ENCODE measurements around the gene B4GALNT2. TPM values are rescaled to one million over a fixed set of nuclear protein-coding genes. Genes with fewer than 3 reads are reported as not detected.

Gene B4GALNT2
- total RNA-seq, 1 donor: 0.45 TPM

DNA sequence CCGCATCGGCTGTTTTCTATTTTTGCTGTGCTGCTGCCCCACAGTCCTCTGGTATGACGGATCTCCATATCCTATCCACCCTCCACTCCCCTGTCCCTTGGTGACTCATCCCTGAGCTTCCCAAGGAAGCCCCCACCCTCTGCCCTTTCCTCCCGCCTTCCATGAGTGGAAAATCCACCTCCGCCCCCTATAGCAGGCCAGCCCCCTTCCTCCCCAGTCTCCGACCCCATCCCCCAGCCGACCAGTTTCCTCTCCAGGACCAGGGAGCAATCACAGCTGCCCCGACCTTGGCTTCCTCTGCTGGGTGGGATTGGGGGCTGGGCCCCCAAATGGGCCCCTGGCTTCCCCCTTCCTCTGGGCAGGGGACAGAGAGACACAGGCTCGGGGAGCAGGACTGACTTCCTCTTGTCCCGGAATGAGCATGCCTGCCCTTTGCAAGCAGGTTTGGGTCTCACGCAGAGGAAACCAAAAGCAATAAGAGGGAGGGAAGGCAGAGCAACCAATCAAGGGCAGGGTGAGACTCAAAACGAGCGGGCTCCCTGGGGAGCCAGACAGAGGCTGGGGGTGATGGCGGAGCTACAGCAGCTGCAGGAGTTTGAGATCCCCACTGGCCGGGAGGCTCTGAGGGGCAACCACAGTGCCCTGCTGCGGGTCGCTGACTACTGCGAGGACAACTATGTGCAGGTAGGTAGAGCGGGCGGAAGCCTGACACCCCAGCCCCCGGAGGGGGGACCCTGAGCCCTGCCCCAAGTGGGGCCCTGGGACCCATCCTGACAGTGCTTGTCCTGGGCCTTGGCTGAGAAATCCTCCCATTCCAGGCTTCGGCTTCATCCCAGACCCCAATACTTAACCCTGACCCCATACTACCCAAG, 77.8 kb downstream of the B4GALNT2 start, which contains the start of the genes ABI3 and GNGT2:
ABI3 (plus strand) TSS at position 550 of the 872 bp plus-strand sequence; CDS start at position 568, 18 bp downstream.
GNGT2 (minus strand) TSS at position 417 of the 872 bp plus-strand sequence. CDS start 3,152 bp downstream, outside the sequence.
- H3K4me3 ChIP-seq (ENCODE audit: low read depth, low read length): no peak within 1 kb of the TSS

DNA sequence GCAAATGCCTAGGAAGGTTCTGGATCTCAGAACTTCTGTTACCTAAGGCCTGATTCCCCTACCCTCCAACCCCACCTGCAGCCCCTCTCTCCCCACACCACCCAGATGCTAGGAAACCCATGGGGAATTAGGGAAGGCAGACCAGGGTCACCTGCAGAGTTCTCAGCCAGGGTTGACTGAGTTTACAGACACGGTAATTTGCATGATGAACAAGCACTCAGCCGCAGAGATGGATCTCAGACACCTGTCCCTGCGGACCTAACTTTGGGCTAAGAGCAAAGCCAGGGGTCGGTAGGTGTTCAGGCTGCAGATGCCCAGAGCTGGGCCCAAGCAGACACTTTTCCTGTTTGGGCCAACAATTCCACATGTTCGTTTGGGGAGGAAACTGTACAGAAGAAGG, 80.8 kb downstream of the B4GALNT2 start:
- DNase-seq (ENCODE audit: low read depth): no peak
- H3K4me3 ChIP-seq (ENCODE audit: low read depth, low read length): no peak overlapping the region
- TF ChIP-seq, protein P1, sequence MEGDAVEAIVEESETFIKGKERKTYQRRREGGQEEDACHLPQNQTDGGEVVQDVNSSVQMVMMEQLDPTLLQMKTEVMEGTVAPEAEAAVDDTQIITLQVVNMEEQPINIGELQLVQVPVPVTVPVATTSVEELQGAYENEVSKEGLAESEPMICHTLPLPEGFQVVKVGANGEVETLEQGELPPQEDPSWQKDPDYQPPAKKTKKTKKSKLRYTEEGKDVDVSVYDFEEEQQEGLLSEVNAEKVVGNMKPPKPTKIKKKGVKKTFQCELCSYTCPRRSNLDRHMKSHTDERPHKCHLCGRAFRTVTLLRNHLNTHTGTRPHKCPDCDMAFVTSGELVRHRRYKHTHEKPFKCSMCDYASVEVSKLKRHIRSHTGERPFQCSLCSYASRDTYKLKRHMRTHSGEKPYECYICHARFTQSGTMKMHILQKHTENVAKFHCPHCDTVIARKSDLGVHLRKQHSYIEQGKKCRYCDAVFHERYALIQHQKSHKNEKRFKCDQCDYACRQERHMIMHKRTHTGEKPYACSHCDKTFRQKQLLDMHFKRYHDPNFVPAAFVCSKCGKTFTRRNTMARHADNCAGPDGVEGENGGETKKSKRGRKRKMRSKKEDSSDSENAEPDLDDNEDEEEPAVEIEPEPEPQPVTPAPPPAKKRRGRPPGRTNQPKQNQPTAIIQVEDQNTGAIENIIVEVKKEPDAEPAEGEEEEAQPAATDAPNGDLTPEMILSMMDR (IDR thresholded peaks at IDR 0.05; ENCODE audit: insufficient read depth, low read length): no peak

More for the DNA sequence above, 77.8 kb downstream of the B4GALNT2 start, which contains the start of the genes ABI3 and GNGT2:
- DNase-seq (ENCODE audit: low read depth): peak; percentile 16
- TF ChIP-seq, protein P1 (IDR thresholded peaks at IDR 0.05; ENCODE audit: insufficient read depth, low read length): no peak

DNA sequence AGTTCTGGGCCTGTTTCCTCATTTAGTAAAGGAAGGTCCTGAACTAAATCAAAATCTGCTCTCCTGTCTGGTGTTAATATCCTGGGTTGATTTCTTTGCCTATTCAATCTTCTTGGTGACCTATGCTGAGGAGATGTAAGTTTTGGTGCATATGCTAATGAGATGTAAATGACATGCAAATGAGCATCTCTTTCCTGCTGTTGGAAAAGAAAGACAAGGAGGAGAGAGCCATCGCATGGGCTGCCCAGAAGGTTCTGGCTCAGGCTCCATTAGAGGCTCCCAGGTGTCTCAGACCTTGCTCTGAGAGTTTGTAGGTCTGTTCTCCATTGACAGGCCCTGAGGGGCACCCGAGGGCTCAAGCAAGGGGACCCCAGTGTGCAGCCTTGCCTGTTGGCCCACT, 81.3 kb downstream of the B4GALNT2 start:
- DNase-seq (ENCODE audit: low read depth): no peak
- no peak overlapping the region for H3K4me3 ChIP-seq (ENCODE audit: low read depth, low read length)
- TF ChIP-seq, protein P1 (IDR thresholded peaks at IDR 0.05; ENCODE audit: insufficient read depth, low read length): no peak

DNA sequence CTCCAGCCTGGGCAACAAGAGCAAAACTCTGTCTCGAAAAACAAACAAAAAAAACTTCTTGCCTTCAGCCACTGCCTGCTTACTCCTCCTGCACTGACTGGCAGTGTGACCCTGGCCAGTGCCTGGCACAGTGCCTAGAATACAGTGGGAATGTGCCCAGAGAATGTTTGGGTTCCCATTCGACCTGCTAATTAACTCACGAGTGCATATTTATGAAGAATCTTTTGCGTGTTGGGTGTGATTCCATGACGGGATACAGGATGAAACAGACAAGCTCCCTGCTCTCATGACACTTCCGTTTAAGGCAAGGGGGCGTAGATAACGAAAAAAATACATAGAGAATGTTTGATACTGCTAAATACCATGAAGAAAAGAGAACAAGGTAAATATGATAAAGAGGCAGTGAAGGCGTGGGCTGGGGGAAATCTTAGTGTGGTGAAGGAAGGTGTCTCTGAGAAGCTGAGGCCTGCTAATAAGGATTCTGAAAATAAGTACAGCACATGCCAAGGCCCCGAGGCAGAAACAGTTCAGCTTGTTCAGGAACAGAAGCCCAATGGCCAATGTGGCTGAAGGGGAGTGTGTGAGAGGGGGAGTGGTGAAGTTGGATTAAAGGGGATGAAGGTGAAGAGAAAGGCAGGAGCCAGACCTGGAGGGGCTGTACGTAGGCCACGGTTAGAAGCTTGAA, 82.2 kb downstream of the B4GALNT2 start:
- TF ChIP-seq, protein P1 (IDR thresholded peaks at IDR 0.05; ENCODE audit: insufficient read depth, low read length): no peak
- no peak overlapping the region for H3K4me3 ChIP-seq (ENCODE audit: low read depth, low read length)
- DNase-seq (ENCODE audit: low read depth): no peak

DNA sequence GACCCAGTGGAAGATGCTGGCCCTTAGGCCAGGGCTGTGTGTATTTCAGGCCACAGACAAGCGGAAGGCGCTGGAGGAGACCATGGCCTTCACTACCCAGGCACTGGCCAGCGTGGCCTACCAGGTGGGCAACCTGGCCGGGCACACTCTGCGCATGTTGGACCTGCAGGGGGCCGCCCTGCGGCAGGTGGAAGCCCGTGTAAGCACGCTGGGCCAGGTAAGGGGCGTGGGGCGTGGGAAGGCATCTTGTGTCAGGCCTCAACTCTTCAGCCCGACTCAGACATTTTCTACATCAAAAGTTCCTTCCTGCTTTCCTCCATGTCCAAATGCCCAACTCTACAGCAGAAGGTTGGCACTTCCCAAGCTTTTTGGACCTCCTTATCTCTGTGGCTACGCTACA, 83.9 kb downstream of the B4GALNT2 start:
- no peak for DNase-seq (ENCODE audit: low read depth)
- TF ChIP-seq, protein P1 (IDR thresholded peaks at IDR 0.05; ENCODE audit: insufficient read depth, low read length): no peak
- no peak overlapping the region for H3K4me3 ChIP-seq (ENCODE audit: low read depth, low read length)

DNA sequence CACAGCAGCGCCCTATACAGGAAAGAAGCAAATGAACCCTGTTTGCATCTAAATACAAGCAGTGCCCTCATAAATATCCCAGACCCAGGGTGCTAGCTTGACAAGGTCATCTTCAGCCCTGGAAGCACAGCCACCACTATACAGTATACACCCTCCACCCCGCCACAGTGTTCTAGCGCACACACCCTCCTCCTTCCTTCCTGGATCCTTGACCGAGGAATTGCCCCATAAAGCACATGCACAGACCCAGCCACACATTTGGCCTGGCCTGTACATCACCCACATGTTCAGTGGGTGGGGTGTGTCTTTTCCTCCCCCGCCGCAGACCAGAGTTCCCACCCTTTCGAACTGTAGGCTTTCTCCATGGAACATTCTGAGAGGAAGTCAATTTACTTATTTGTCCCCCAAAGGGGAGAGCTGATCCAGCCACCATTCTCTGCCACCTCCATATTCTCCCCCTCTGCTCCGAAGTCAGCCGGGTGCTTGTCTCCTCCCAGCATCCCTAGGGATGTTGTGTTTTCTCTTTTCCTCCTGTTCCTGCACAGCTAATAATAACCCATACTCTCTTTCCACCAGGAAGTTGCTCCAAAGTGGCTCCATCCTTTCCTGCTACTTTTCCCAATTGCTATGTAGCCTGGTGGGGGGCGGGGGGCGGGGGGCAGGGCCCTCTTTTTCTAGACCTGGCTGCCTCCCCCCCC, 84.5 kb downstream of the B4GALNT2 start:
- H3K4me3 ChIP-seq (ENCODE audit: low read depth, low read length): no peak overlapping the region
- DNase-seq (ENCODE audit: low read depth): no peak
- TF ChIP-seq, protein P1 (IDR thresholded peaks at IDR 0.05; ENCODE audit: insufficient read depth, low read length): no peak
